Calu3 (cell line): ENCODE measurements around the gene DSTYK. TPM values are rescaled to one million over a fixed set of nuclear protein-coding genes. Genes with fewer than 3 reads are reported as not detected.
A peak's percentile ranks its signal among the peaks of the same experiment; 100 is the strongest.

ENCODE experiments used
- BruUV-seq: library from RNA; stranded (reverse); fragments of 400-500 nt; replicated peaks from 2 replicates; lab custom pipeline; 2021; lab: Mats Ljungman, UMichigan
- CTCF ChIA-PET: fragments of 300-600 bp; sonication (Branson Sonifier 250); formaldehyde crosslinking; loops from one replicate; lab custom pipeline; 2022; ENCODE audit warnings: antibody characterized with exemption; lab: Charles Lee
- DNase-seq: peaks from one replicate; pipeline ENCODE4 v3.0.0; 2022
- H3K27ac Mint-ChIP-seq: one replicate; pipeline ENCODE4 v1.8.0; 2022; ENCODE audit warnings: mixed read lengths; ENCODE audit not compliant: unreplicated experiment
- H3K27me3 Mint-ChIP-seq: one replicate; pipeline ENCODE4 v1.8.0; 2022; ENCODE audit warnings: mixed read lengths; ENCODE audit not compliant: unreplicated experiment
- H3K36me3 Mint-ChIP-seq: one replicate; pipeline ENCODE4 v1.8.0; 2022; ENCODE audit warnings: mild to moderate bottlenecking, moderate library complexity, mixed read lengths; ENCODE audit not compliant: insufficient read depth, unreplicated experiment
- H3K4me1 Mint-ChIP-seq: one replicate; pipeline ENCODE4 v1.8.0; 2022; ENCODE audit warnings: mild to moderate bottlenecking, low read depth, mixed read lengths; ENCODE audit not compliant: unreplicated experiment
- H3K4me3 Mint-ChIP-seq: one replicate; pipeline ENCODE4 v1.8.0; 2022; ENCODE audit warnings: mild to moderate bottlenecking, low read depth, moderate library complexity, mixed read lengths; ENCODE audit not compliant: unreplicated experiment
- H3K9me3 Mint-ChIP-seq: one replicate; pipeline ENCODE4 v1.8.0; 2022; ENCODE audit warnings: low read depth, mixed read lengths; ENCODE audit not compliant: unreplicated experiment
- intact Hi-C: fragments of 100-400 bp; cut with micrococcal nuclease; formaldehyde crosslinking; loops from one replicate; pipeline ENCODE4 v1.10.0; 2022; ENCODE audit not compliant: unreplicated experiment
- total RNA-seq: library from RNA; stranded (reverse); gene quantifications from 2 replicates; pipeline ENCODE4 v1.2.3, GENCODE V29; 2022
- TF ChIP-seq, protein P1 (sequence below): fragments of 200-600 bp; IDR thresholded peaks from one replicate; pipeline ENCODE4 v1.8.0; 2022; ENCODE audit warnings: antibody characterized with exemption; ENCODE audit not compliant: unreplicated experiment

The DSTYK gene
- total RNA-seq, 1 experiment from 2014 or later, result 8.3 TPM

DNA sequence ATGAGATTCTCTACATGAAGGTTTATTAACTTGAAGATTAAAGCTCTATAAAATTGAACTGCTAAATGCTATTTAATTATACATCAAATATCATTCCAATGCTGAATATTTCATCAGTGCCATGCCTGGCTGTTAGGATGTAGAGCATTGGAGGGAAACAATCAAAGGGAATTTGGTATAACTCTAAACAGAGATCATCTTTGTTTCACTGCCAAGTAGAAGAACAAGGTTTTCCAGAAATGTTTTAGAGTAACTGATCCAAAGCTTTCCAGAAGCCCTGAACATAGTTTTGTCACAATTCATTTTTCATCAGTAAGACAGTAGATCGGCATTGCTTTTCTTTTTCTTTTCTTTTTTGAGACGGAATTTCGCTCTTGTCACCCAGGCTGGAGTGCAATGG lies 5.9 kb upstream of the DSTYK start:
- DNase-seq, result no peak
- no TSS peak for BruUV-seq
- intact Hi-C loops, result no loop called here

DNA sequence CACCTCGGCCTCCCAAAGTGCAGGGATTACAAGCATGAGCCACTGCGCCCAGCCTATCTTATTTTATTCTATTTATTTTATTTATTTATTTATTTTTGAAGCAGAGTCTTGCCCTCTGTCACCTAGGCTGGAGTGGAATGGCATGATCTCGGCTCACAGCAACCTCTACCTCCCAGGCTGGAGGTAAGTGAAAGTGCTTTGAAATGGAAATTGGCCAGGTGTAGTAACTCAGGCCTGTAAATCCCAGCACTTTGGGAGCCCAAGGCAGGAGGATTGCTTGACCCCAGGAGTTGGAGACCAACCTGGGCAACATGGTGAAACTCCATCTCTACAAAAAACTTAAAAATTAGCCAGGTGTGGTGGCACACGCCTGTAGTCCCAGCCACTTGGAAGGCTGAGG lies 5.1 kb upstream of the DSTYK start:
- Mint-ChIP-seq H3K4me3 (no peak overlapping the region), H3K27ac (no peak overlapping the region), H3K27me3 (peaks cover 36% of the 10 kb centered on the region), H3K36me3 (peaks cover 3% of the 10 kb centered on the region), H3K9me3 (no peaks in the 10 kb centered on the region), H3K4me1 (peaks cover 5% of the 10 kb centered on the region)
- DNase-seq, result no peak
- intact Hi-C loops, result no loop called here
- TF ChIP-seq, protein P1, sequence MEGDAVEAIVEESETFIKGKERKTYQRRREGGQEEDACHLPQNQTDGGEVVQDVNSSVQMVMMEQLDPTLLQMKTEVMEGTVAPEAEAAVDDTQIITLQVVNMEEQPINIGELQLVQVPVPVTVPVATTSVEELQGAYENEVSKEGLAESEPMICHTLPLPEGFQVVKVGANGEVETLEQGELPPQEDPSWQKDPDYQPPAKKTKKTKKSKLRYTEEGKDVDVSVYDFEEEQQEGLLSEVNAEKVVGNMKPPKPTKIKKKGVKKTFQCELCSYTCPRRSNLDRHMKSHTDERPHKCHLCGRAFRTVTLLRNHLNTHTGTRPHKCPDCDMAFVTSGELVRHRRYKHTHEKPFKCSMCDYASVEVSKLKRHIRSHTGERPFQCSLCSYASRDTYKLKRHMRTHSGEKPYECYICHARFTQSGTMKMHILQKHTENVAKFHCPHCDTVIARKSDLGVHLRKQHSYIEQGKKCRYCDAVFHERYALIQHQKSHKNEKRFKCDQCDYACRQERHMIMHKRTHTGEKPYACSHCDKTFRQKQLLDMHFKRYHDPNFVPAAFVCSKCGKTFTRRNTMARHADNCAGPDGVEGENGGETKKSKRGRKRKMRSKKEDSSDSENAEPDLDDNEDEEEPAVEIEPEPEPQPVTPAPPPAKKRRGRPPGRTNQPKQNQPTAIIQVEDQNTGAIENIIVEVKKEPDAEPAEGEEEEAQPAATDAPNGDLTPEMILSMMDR, result no peak
- no TSS peak for BruUV-seq
- CTCF ChIA-PET, result no interaction called here

More for the DNA sequence above, 5.9 kb upstream of the DSTYK start:
- Mint-ChIP-seq H3K27ac (no peak overlapping the region), H3K4me3 (no peak overlapping the region), H3K4me1 (no peaks in the 10 kb centered on the region), H3K36me3 (no peaks in the 10 kb centered on the region), H3K9me3 (no peaks in the 10 kb centered on the region), H3K27me3 (peaks cover 36% of the 10 kb centered on the region)
- TF ChIP-seq, protein P1, result no peak
- CTCF ChIA-PET, result no interaction called here

DNA sequence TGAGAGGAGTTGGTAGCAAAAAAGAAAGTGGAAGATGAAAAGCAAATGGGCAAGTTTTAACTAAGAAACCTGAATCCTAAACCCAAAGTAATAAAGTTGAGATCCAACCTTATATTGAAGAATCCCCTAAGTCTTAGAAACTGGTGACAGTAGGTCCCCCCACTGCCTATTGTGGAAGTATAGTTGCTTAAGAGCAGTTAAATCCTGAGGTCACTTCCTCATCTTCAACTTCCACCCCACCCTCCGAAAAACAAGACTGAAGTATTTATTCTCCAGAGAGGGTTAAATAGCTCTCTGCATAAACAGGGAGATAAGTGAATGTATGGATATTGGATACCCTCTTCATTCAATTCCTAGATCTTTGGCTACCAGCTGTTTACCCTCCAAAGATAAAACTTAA lies 3.3 kb upstream of the DSTYK start:
- CTCF ChIA-PET, result no interaction called here
- H3K27me3 Mint-ChIP-seq, result peaks cover 36% of the 10 kb centered on the region
- intact Hi-C loops, result no loop called here
- TF ChIP-seq, protein P1, result no peak
- no peak for DNase-seq
- peaks cover 16% of the 10 kb centered on the region for H3K36me3 Mint-ChIP-seq
- no TSS peak for BruUV-seq
- H3K4me1 Mint-ChIP-seq, result peaks cover 15% of the 10 kb centered on the region
- no peak overlapping the region for H3K27ac Mint-ChIP-seq
- no peaks in the 10 kb centered on the region for H3K9me3 Mint-ChIP-seq
- no peak overlapping the region for H3K4me3 Mint-ChIP-seq

DNA sequence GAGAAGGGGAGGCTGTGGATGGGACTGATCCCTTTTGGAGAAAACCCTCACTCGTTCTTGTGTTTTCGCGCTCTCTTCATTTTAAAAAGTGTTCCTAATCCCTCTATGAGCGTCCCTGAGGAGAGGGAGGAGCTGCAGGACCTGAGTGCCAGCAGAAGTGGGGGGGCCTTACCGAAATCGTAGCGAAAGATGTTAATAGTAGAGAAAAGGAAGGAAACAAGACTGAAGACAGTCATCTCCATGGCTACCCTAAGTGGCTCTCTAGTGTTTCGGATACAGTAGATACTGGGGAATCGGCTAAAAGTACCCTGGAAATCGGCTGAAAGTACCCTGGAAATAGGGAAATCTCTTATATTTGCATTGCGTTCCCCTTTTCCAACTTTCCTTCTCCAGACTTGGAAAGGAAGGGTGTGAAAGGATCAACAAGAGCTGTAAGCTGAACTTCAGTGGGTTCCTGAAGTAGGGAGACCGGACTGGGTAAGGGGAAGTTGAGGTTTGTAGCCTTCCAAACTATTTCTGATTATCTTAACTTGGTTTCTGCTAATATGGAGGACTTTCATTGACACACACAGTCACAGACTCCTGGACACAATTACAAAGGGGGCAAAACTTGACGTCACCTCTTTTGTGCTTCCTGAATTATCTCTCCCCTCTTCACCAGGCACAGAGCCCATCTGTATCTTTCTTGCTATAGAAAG lies 486 bp upstream of the DSTYK start:
- H3K4me1 Mint-ChIP-seq, result peaks cover 15% of the 10 kb centered on the region
- no TSS peak for BruUV-seq
- peaks cover 16% of the 10 kb centered on the region for H3K36me3 Mint-ChIP-seq
- peak overlapping the region; percentile 71 for H3K27ac Mint-ChIP-seq
- H3K27me3 Mint-ChIP-seq, result peaks cover 19% of the 10 kb centered on the region
- H3K4me3 Mint-ChIP-seq, result peak overlapping the region; percentile 87
- TF ChIP-seq, protein P1, result no peak
- no peaks in the 10 kb centered on the region for H3K9me3 Mint-ChIP-seq
- no peak for DNase-seq
- CTCF ChIA-PET, result interaction anchor here (1.3 kb wide), 1 partner anchor 13 kb away, joined by 4 read pairs; no protein-coding TSS in a partner anchor
- intact Hi-C loops, result no loop called here
